Panc1 (cell line): Measurements from ENCODE around the gene GGT5. TPM values are rescaled to one million over a fixed set of nuclear protein-coding genes. Genes with fewer than 3 reads are reported as not detected.
A peak's percentile ranks its signal among the peaks of the same experiment; 100 is the strongest.

Experiments used
- ATAC-seq: fragments of 200-7000 bp; cut with Tn5 transposase; 2 replicates; pipeline ENCODE4 v1.9.1; 2020; ENCODE audit warnings: mild to moderate bottlenecking, moderate library complexity
- BruUV-seq: library from RNA; stranded (reverse); fragments of 400-500 nt; replicated peaks from 2 replicates; lab custom pipeline; 2021; lab: Mats Ljungman, UMichigan
- CTCF ChIA-PET: fragments of 300-600 bp; sonication (Branson Sonifier 250); formaldehyde crosslinking; loops from one replicate; lab custom pipeline; 2022; ENCODE audit warnings: antibody characterized with exemption; lab: Charles Lee
- POLR2A ChIA-PET: fragments of 300-600 bp; sonication (Branson Sonifier 250); formaldehyde crosslinking; loops from one replicate; lab custom pipeline; 2022; ENCODE audit warnings: antibody characterized with exemption; lab: Charles Lee
- DNase-seq: peaks from one replicate; pipeline ENCODE4 v3.0.0-alpha.2; 2010; ENCODE audit warnings: low read depth, low spot score
- H3K27ac ChIP-seq: 2 replicates; pipeline ENCODE4 v1.5.1; 2011; ENCODE audit warnings: mild to moderate bottlenecking, low read length, inconsistent platforms
- H3K27me3 ChIP-seq: fragments of 200-500 bp; sonication (Bioruptor generic); 2 replicates; pipeline ENCODE4 v1.6.0; 2014; ENCODE audit warnings: low read length, inconsistent platforms; ENCODE audit not compliant: control insufficient read depth, insufficient read depth
- H3K36me3 ChIP-seq: fragments of 200-500 bp; sonication (Bioruptor generic); 2 replicates; pipeline ENCODE4 v1.5.1; 2014; ENCODE audit warnings: inconsistent platforms, mild to moderate bottlenecking, low read length, moderate library complexity; ENCODE audit not compliant: control insufficient read depth, insufficient read depth
- H3K4me1 ChIP-seq: 2 replicates; pipeline ENCODE4 v1.5.1; 2011; ENCODE audit warnings: inconsistent platforms, mild to moderate bottlenecking, low read length, moderate library complexity; ENCODE audit not compliant: control insufficient read depth, insufficient read depth
- H3K4me3 ChIP-seq, 2 experiments: 2 replicates each; pipeline ENCODE4 v1.5.1; 2011 to 2012; ENCODE audit warnings: low read depth in 2 of 2, low read length in 2 of 2, mild to moderate bottlenecking in 2 of 2, inconsistent platforms in 1 of 2, moderate library complexity in 1 of 2
- H3K9me3 ChIP-seq: fragments of 200-500 bp; sonication (Bioruptor generic); 2 replicates; pipeline ENCODE4 v1.5.1; 2014; ENCODE audit warnings: low read depth, mild to moderate bottlenecking, inconsistent platforms, low read length, moderate library complexity; ENCODE audit not compliant: control insufficient read depth, insufficient read depth
- CTCF ChIP-seq: fragments of 450-650 bp; IDR thresholded peaks from 2 replicates; pipeline ENCODE4 v1.5.1; 2017; ENCODE audit warnings: mild to moderate bottlenecking
- POLR2AphosphoS5 ChIP-seq: IDR thresholded peaks from 2 replicates; pipeline ENCODE4 v1.6.1; 2012; ENCODE audit warnings: mild to moderate bottlenecking, low read depth, low read length, moderate library complexity
- REST ChIP-seq, 2 experiments: IDR thresholded peaks; 2 replicates each; pipeline ENCODE4 v1.6.1; 2011 to 2012; ENCODE audit warnings: low read depth in 2 of 2, control low read depth in 1 of 2, low read length in 1 of 2, mild to moderate bottlenecking in 1 of 2, moderate library complexity in 1 of 2; ENCODE audit not compliant: insufficient read depth in 1 of 2
- SIN3A ChIP-seq: IDR thresholded peaks from 2 replicates; pipeline ENCODE4 v1.6.1; 2012; ENCODE audit warnings: low read depth, mild to moderate bottlenecking, low read length, moderate library complexity, borderline replicate concordance; ENCODE audit not compliant: insufficient read depth
- TCF7L2 ChIP-seq: IDR thresholded peaks from 2 replicates; pipeline ENCODE4 v1.6.1; 2011; ENCODE audit warnings: mild to moderate bottlenecking, low read depth, low read length, inconsistent platforms
- in situ Hi-C: cut with HindIII; loops from 2 replicates; pipeline ENCODE4 v1.10.0; 2016; ENCODE audit warnings: low sequenced_read_pairs, low pct_unique_long_range_greater_than_20kb
- intact Hi-C: fragments of 100-400 bp; cut with micrococcal nuclease; formaldehyde crosslinking; loops from one replicate; pipeline ENCODE4 v1.10.0; 2022; ENCODE audit not compliant: unreplicated experiment
- total RNA-seq: library from RNA; stranded (reverse); gene quantifications from one replicate; pipeline ENCODE4 v1.2.1, GENCODE V29; 2021; ENCODE audit not compliant: unreplicated experiment

Gene GGT5
- total RNA-seq, 1 experiment from 2014 or later = 3.6 TPM

DNA sequence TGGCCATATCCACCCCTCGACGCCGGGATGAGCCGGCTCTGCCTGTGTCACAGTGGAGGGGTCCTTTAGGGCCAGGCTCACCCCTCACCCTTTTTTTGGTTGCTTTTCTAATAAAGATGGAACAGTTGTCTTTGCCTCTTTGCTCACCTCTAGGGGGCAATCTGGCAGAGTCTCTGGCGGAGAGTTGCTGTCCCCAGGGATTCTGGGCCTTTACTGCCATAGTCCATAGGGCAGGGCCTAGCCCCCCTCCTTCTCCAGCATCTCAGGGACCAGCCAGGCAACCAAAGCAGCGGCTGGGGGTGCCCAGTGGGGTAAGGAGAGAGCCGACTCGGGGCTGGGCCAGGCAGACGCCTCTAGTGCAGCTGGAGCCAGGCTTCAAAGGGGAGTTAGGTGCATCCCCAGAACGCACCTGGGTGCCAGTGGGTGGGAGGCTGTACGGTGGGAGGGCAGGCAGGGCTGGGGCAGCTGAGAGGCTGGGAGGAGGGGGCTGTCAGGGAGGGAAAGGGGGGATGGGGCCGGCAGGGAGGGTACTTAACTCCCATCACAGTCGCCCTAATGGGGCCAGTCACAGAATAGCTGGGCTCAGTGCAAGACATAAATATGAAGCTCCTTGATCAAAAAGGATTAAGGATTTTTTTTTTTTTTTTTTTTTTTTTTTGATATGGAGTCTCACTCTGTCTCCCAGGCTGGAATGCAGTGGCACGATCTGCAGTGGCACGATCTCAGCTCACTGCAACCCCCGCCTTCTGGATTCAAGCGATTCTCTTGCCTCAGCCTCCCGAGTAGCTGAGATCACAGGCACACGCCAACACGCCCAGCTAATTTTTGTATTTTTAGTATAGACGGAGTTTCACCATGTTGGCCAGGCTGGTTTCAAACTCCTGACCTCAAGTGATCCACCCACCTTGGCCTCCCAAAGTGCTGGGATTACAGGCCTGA, 66.1 kb downstream of the GGT5 start:
- ChIA-PET POLR2A (no interaction called here), CTCF (interaction anchor here (0.5 to 0.7 kb wide), 5 partner anchors 38 to 328 kb away, joined by 7 to 15 read pairs (median 8); no protein-coding TSS in a partner anchor)
- no TSS peak for BruUV-seq
- H3K27me3 ChIP-seq = no peaks in the 10 kb centered on the region
- H3K27ac ChIP-seq = no peak overlapping the region
- peaks cover 3% of the 10 kb centered on the region; the same call in 1 of the 2 replicates for H3K4me1 ChIP-seq
- in situ Hi-C loops (no loop called here), intact Hi-C loops (no loop called here)
- H3K36me3 ChIP-seq = no peaks in the 10 kb centered on the region
- no peak for DNase-seq
- no peak overlapping the region for H3K4me3 ChIP-seq
- TF ChIP-seq SIN3A = no peak
- peak; percentile 66 for TF ChIP-seq CTCF
- no peaks in the 10 kb centered on the region for H3K9me3 ChIP-seq
- no peak for ATAC-seq

- H3K9me3 ChIP-seq = no peaks in the 10 kb centered on the region
- no peak for ATAC-seq
- H3K27ac ChIP-seq = no peak overlapping the region
- intact Hi-C loops = no loop called here
- TF ChIP-seq SIN3A (no peak), TCF7L2 (no peak), POLR2AphosphoS5 (no peak), REST (IDR thresholded peaks at IDR 0.05; ENCODE audit: insufficient read depth in 1 of 2, low read depth in 2 of 2, low read length in 1 of 2) (no peak), CTCF (no peak)
- H3K36me3 ChIP-seq = no peaks in the 10 kb centered on the region
- POLR2A ChIA-PET = no interaction called here
- DNase-seq = no peak
- in situ Hi-C loops = no loop called here
- H3K27me3 ChIP-seq = no peaks in the 10 kb centered on the region
- no TSS peak for BruUV-seq
- peaks cover 3% of the 10 kb centered on the region; the same call in 1 of the 2 replicates for H3K4me1 ChIP-seq
- no peak overlapping the region for H3K4me3 ChIP-seq
- CTCF ChIA-PET = no interaction called here
Measured at GRCh38 chr22:24178021-24178431, 66.9 kb downstream of the GGT5 start.
